PC-3 (cell line): ENCODE measurements around the gene ZMYM3. TPM values are rescaled to one million over a fixed set of nuclear protein-coding genes. Genes with fewer than 3 reads are reported as not detected.

Experiments used
- ATAC-seq: fragments of 200-7000 bp; cut with Tn5 transposase; 2 replicates; pipeline ENCODE4 v1.9.1; 2020; ENCODE audit warnings: mild to moderate bottlenecking, moderate library complexity
- BruUV-seq: library from RNA; stranded (reverse); fragments of 400-500 nt; replicated peaks from 2 replicates; lab custom pipeline; 2021; lab: Mats Ljungman, UMichigan
- CTCF ChIA-PET: fragments of 300-600 bp; sonication (Branson Sonifier 250); formaldehyde crosslinking; loops from one replicate; lab custom pipeline; 2022; ENCODE audit warnings: antibody characterized with exemption; lab: Charles Lee
- POLR2A ChIA-PET: fragments of 300-600 bp; sonication (Branson Sonifier 250); formaldehyde crosslinking; loops from one replicate; lab custom pipeline; 2022; ENCODE audit warnings: antibody characterized with exemption; ENCODE audit not compliant: unreplicated experiment; lab: Charles Lee
- DNase-seq: peaks from one replicate; pipeline ENCODE4 v3.0.0-alpha.2; 2015
- H2AFZ ChIP-seq: fragments of 300-600 bp; sonication (generic); 2 replicates; pipeline ENCODE4 v1.6.0; 2016; ENCODE audit warnings: antibody characterized with exemption, low read length
- H3F3A ChIP-seq: fragments of 300-600 bp; sonication (generic); one replicate; pipeline ENCODE4 v1.6.0; 2017; ENCODE audit warnings: antibody characterized with exemption, low read length, control low read depth, mild to moderate bottlenecking; ENCODE audit not compliant: unreplicated experiment
- H3K27ac ChIP-seq: fragments of 300-600 bp; sonication (generic); 2 replicates; pipeline ENCODE4 v1.5.1; 2016; ENCODE audit warnings: mild to moderate bottlenecking, low read length
- H3K27me3 ChIP-seq: fragments of 300-600 bp; sonication (generic); 2 replicates; pipeline ENCODE4 v1.6.1; 2016; ENCODE audit warnings: low read length, mixed read lengths
- H3K36me3 ChIP-seq: fragments of 300-600 bp; sonication (generic); 2 replicates; pipeline ENCODE4 v1.6.1; 2016; ENCODE audit warnings: low read depth, mixed run types, low read length, mixed read lengths
- H3K4me1 ChIP-seq: fragments of 300-600 bp; sonication (generic); 2 replicates; pipeline ENCODE4 v1.5.1; 2016; ENCODE audit warnings: low read length; ENCODE audit not compliant: insufficient read depth
- H3K4me2 ChIP-seq: fragments of 300-600 bp; sonication (generic); 2 replicates; pipeline ENCODE4 v1.6.0; 2016; ENCODE audit warnings: low read length
- H3K4me3 ChIP-seq: fragments of 300-600 bp; sonication (generic); 2 replicates; pipeline ENCODE4 v1.5.1; 2016; ENCODE audit warnings: mild to moderate bottlenecking, low read length, mixed read lengths
- H3K79me2 ChIP-seq: fragments of 300-600 bp; sonication (generic); 2 replicates; pipeline ENCODE4 v1.6.1; 2017; ENCODE audit warnings: low read length, mixed read lengths
- H3K9ac ChIP-seq: fragments of 300-600 bp; sonication (generic); 2 replicates; pipeline ENCODE4 v1.6.0; 2016; ENCODE audit warnings: mild to moderate bottlenecking, low read length
- H3K9me2 ChIP-seq: fragments of 300-600 bp; sonication (generic); replicated peaks from 2 replicates; pipeline ENCODE4 v1.6.1; 2016; ENCODE audit warnings: mixed run types, low read length, mixed read lengths
- H3K9me3 ChIP-seq: fragments of 300-600 bp; sonication (generic); 2 replicates; pipeline ENCODE4 v1.6.1; 2016; ENCODE audit warnings: low read length, mixed read lengths
- H4K20me1 ChIP-seq: fragments of 300-600 bp; sonication (generic); 2 replicates; pipeline ENCODE4 v1.6.1; 2016; ENCODE audit warnings: low read length, mixed read lengths
- EZH2 ChIP-seq: fragments of 300-600 bp; sonication (generic); IDR thresholded peaks from one replicate; pipeline ENCODE4 v1.6.1; 2017; ENCODE audit warnings: antibody characterized with exemption, mild to moderate bottlenecking, low read length; ENCODE audit not compliant: unreplicated experiment
- EZH2phosphoT487 ChIP-seq: fragments of 300-600 bp; sonication (generic); IDR thresholded peaks from 2 replicates; pipeline ENCODE4 v1.6.1; 2018; ENCODE audit warnings: mild to moderate bottlenecking, antibody characterized with exemption, low read length, borderline replicate concordance
- intact Hi-C: fragments of 100-400 bp; cut with micrococcal nuclease; formaldehyde crosslinking; loops from 2 replicates; pipeline ENCODE4 v1.9.0; 2023
- total RNA-seq: library from RNA; depleted of rRNA; stranded (reverse); fragments of >200 nt; gene quantifications from 2 replicates; pipeline ENCODE4 v1.2.3, GENCODE V29; 2014
- TF ChIP-seq, protein P1 (sequence below): fragments of 300-600 bp; sonication (generic); conservative IDR thresholded peaks from 2 replicates; pipeline ENCODE4 v1.5.1; 2017; ENCODE audit warnings: antibody characterized with exemption, low read depth, mild to moderate bottlenecking, low read length

Gene ZMYM3
- total RNA-seq, 1 experiment from 2014 or later, result 23.5 TPM

- POLR2A ChIA-PET, result interaction anchor here (1.0 kb wide), 1 partner anchor 27 kb away, joined by 3 read pairs; the partner anchor contains the start of gene NONO
- H3K9ac ChIP-seq, result no peak overlapping the region
- no peaks in the 10 kb centered on the region for H3K9me3 ChIP-seq
- peak overlapping the region; percentile 99; the same call in 1 of the 2 replicates for H3K4me2 ChIP-seq
- no peaks in the 10 kb centered on the region for H3K36me3 ChIP-seq
- intact Hi-C loops, result no loop called here
- H4K20me1 ChIP-seq, result no peaks in the 10 kb centered on the region
- CTCF ChIA-PET, result no interaction called here
- DNase-seq (no peak), ATAC-seq (no peak)
- H2AFZ ChIP-seq, result peak overlapping the region; percentile 99; the same call in 1 of the 2 replicates
- H3K27me3 ChIP-seq, result no peaks in the 10 kb centered on the region
- no TSS peak for BruUV-seq
- peaks cover 12% of the 10 kb centered on the region for H3K79me2 ChIP-seq
- H3F3A ChIP-seq, result no peaks in the 10 kb centered on the region
- H3K4me3 ChIP-seq, result no peak overlapping the region
- no peak overlapping the region for H3K27ac ChIP-seq
- H3K4me1 ChIP-seq, result peaks cover 17% of the 10 kb centered on the region
- TF ChIP-seq, protein P1, sequence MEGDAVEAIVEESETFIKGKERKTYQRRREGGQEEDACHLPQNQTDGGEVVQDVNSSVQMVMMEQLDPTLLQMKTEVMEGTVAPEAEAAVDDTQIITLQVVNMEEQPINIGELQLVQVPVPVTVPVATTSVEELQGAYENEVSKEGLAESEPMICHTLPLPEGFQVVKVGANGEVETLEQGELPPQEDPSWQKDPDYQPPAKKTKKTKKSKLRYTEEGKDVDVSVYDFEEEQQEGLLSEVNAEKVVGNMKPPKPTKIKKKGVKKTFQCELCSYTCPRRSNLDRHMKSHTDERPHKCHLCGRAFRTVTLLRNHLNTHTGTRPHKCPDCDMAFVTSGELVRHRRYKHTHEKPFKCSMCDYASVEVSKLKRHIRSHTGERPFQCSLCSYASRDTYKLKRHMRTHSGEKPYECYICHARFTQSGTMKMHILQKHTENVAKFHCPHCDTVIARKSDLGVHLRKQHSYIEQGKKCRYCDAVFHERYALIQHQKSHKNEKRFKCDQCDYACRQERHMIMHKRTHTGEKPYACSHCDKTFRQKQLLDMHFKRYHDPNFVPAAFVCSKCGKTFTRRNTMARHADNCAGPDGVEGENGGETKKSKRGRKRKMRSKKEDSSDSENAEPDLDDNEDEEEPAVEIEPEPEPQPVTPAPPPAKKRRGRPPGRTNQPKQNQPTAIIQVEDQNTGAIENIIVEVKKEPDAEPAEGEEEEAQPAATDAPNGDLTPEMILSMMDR, result no peak
- no peak for TF ChIP-seq EZH2
- TF ChIP-seq EZH2phosphoT487, result no peak
- no peaks in the 10 kb centered on the region for H3K9me2 ChIP-seq
These were observed 2.1 kb upstream of the ZMYM3 start for GRCh38 chrX:71256051-71256450.

- peak overlapping the region; percentile 81 for H3K9ac ChIP-seq
- DNase-seq (peak; percentile 51), ATAC-seq (no peak)
- peak overlapping the region; percentile 99 for H3K4me2 ChIP-seq
- H3K79me2 ChIP-seq, result peaks cover 12% of the 10 kb centered on the region
- POLR2A ChIA-PET, result interaction anchor here (0.6 to 1.2 kb wide), 2 partner anchors 30 to 99 kb away, joined by 6 read pairs; partner anchors contain the start of gene NONO
- no peaks in the 10 kb centered on the region for H3F3A ChIP-seq
- intact Hi-C loops, result loop anchor here (1.0 kb wide), 2 partner anchors 30 to 113 kb away; partner anchors contain the start of genes NONO and TAF1
- H3K27ac ChIP-seq, result no peak overlapping the region
- H3K9me3 ChIP-seq, result no peaks in the 10 kb centered on the region
- H3K36me3 ChIP-seq, result no peaks in the 10 kb centered on the region
- H3K4me3 ChIP-seq, result peak overlapping the region; percentile 99
- CTCF ChIA-PET, result interaction anchor here (0.8 kb wide), 1 partner anchor 113 kb away, joined by 10 read pairs; the partner anchor contains the start of gene TAF1
- BruUV-seq, result no TSS peak
- no peaks in the 10 kb centered on the region for H4K20me1 ChIP-seq
- peak overlapping the region; percentile 99 for H2AFZ ChIP-seq
- H3K9me2 ChIP-seq, result no peaks in the 10 kb centered on the region
- TF ChIP-seq, protein P1, result peak; percentile 55
- no peak for TF ChIP-seq EZH2
- no peaks in the 10 kb centered on the region for H3K27me3 ChIP-seq
- peaks cover 17% of the 10 kb centered on the region for H3K4me1 ChIP-seq
These were observed 468 bp downstream of the ZMYM3 start for GRCh38 chrX:71253253-71254091.
